COR-L47 (cell line): ENCODE results near the gene RERG.

ENCODE experiments used
- DNase-seq: peaks from one replicate; lab custom pipeline; 2025; lab: John Stamatoyannopoulos, UW

RERG gene

DNA sequence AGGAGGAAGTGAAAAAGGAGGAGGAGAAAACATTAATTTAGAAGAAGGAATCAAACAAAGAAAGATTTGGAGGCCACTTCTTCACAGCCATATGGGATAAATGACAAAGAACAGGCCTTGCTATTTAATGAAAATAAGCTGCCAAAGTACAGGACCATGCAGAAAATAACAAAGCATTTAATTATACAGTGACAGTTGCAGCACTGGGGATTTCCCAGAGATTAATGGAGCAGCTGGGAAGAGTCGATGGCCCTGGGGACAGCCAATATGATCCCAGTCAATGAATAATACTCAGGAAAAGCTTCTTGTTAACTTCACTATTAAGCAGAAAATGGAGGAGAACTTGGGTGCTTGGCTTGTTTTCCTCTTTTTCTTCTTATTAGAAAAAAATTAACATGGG lies 34.6 kb downstream of the RERG start:
- DNase-seq: peak; percentile 17

DNA sequence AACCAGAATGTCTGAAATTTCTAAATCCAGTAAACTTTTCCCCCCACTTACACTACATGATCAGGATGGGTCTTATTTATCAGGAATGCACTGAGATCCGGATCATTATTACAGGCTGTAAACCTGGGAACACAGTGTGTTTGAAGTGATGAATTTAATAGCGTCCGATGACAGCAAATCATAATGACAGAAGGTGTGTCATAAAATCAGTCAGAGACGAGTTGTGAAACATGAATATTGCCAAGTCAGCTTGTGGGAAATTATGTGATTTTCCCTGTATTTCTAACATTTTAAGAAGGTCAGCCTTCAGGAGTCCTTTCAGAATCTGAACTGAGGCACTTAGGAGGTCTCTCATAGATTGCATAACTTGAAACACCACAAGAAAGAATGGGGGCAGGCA lies 36.7 kb downstream of the RERG start:
- no peak for DNase-seq

DNA sequence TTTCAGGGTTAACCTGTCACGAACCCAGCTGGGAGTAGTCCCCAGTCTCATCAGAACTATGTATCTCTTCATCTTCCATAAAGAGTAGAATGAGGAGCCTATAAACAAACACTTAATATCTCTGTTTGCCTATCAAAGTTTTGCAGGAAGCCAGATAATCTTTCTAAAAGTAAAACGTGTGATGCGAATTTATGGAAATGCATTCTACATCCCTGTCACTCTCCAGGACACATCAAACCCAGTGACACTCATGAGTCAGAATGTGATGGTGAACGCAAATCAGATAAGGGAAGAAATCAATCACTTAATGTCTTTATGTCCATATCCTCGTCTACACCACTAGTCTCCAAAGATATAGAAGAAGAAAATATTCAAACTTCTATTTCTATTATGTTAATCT lies 37.4 kb downstream of the RERG start:
- DNase-seq: no peak

DNA sequence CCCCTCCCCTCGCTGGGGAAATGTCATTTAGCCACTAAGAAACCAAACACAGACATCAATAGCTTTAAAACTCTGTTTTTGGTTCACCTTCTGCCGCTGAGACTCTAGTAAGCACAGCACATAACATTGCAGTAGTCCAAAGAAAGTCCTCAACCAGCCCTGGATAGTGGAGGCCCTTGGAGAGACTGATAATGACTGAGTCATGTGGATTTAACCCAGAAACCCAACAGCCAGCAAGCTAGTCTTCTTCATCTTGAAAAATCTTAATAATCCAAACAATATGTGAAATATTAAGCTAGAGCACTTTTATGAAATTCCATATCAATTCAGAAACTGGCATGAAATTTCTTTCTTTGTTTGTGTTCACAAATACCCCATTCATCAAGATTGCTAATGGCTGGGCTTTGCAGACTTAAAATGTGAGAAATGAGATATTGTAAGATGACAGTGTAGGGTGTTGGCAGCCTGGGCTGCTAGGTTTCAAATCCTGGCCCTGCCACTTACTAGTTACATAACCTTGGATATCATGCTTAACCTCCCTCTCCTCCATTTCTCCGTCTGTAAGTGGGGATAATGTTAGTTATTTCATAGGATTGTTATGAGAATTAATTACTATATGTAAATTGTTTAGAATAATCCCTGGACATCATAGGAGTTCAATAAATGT lies 40.1 kb downstream of the RERG start:
- DNase-seq: no peak

DNA sequence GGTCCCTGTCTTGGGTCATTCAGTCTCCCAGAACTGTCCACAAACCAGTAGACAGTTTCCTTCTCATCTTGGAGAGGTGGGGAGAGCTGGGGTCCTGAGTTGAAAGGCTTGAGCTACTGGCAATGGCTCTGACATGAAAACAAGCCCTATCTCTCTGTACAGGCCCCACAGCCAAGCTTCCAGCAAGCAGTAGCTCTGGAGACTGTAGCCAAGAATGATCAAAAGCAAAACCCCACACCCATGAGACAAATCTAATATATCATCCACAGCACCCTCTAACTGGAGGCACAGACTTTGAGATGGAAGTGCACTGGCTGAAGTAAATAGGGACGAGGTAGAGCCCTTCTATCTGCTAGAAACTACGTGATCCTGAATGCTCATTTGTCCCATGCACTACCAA lies 40.9 kb downstream of the RERG start:
- no peak for DNase-seq

DNA sequence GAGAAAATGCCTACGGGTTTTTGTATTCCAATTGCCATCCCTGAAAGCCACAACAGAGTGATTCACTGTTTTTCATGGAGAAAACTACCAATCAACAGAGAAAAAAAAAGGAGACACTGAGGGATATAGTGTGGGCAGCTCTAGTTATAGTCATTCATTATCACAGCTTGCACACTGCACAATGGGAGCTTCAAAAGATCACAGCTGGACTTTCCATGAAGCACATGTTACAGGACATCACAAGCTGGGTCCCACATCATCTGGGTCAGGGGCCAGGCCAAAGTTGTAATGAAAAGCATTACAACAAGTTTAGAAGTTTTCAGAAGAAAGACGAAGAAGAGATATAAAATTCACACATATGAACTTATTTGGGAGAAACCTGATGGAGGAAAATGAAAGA lies 41.5 kb downstream of the RERG start:
- DNase-seq: no peak

DNA sequence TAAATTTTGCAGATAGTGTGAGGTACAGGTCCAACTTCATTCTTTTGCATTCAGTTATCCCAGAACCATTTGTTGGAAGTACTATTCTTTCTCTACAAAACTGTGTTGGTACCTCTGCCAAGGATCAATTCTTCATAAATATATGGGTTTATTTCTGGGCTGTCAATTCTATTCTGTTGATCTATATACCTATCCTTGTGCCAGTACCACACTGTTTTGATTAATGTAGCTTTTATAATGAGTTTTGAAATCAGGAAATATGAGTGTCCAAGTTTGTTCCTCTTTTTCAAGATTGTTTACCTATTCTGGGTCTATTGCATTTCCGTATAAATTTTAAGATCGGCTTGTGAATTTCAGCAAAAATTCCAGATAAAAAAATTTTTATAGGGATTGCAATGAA lies 48.1 kb downstream of the RERG start:
- DNase-seq: no peak

DNA sequence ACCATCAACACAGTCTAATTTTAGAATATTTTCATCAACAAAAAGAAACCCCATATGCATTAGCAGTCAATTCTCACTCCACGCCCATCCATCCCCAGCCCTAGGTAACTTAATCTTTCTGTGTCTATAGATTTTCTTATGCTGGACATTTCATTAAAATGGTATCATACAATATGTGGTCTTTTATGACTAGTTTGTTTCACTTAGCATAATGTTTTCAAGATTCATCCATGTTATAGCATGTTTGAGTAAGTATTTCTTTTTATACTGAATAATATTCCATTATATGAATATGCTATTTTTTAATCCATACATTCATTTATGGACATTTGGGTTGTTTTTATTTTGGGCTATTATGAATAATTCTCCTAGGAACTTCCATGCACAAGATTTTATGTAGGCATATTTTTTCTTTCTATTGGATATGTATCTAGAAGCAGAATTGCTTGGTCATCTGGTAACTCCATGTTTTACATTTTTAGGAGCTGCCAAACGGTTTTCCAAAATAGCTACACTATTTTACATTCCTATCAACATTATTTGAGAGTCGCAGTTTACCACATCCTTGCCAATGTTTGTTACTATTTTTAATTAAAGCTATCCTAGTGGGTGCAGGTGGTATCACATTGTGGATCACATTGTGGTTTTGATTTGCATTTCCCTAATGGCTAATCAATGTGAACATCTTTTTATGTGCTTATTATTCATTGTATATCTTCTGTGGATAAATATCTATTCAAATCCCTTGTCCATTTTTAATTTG lies 49.0 kb downstream of the RERG start:
- DNase-seq: no peak

DNA sequence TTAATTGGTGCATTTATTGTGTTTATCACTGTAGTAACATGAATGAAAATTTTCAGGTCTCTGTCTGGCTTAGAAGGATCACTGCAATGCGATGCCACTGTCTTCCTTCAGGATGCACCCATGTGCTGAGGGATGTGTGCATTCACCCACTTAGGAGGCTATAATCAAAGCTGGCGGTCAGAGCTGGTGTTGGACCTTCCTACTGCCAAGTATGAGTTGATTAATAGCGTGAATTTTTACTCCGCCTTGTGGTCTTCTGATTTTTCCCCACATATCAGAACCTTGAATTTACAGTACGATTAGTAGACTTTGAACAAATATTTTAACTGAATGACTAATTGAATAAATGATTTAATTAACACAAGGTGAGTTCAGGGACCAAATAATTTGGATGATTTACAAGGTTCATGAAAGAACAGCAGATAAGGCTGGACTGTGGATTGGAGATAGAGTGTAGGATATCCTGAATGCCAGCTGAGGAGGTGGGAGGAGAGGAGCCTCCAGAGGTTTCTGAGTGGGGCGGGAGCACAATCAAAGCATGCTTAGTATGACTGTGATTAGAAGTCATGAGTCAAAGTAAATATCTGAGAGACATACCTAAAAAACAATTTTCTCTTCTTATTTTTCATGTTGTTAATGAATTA lies 50.1 kb downstream of the RERG start:
- no peak for DNase-seq

DNA sequence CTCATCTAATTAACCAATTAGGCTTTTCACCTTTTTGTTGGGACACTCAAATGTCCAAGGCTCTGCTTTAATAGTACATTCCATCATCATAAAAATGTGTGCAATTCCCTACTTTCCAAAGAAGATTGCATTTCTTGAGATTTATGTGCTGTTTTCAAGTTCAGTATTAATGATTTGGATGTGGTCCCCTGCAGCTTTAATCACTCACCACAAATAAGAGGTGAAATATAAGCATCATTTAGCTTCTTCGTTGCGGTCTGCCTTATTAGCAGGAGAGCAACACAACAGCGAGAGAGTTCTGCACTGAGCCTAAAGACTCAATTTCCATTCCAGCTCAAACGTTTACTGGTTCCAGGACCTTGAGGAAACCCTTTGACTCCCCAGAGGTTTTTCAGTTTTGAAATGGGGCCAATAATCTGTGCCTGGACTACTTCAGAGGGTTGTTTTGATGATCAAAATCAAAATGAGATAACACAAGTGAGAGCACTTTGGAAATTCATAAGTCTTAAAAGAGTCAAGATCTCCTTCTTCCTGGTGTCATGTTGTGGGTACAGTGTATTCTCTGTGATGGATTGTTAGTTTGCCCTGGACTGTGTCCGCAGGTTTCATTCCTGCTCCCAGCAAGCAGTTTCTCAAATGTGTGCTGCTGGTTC lies 53.1 kb downstream of the RERG start:
- DNase-seq: no peak

DNA sequence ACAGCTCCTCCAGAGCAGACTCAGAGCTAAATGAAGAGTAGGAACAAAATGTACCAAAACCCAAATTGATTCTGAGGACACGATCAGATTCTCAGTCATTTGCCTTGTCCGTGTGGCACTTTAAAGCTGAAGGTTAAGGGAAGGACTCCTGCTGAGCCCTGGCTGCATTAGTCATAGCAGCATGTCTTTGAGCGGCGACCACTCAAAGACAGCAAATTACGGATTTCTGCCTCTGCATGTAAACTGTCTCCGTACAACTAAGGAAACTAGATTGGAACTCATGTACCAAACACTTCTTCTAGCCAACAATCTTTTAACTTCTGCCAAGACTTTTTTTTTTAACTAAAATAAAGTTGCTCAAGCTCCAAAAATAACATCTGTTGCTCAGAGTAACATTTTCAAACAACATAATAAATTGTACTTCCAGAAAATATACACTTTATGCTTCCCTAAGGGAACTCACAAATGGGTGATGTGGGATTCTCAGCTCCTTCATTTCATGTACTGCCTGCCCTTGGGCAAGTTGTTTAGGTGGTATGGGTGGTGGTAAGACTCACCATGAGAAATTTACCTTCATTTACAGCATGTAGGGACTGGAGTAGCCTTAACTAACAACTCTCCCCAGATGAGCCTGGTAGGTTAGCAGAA lies 56.1 kb downstream of the RERG start:
- no peak for DNase-seq

DNA sequence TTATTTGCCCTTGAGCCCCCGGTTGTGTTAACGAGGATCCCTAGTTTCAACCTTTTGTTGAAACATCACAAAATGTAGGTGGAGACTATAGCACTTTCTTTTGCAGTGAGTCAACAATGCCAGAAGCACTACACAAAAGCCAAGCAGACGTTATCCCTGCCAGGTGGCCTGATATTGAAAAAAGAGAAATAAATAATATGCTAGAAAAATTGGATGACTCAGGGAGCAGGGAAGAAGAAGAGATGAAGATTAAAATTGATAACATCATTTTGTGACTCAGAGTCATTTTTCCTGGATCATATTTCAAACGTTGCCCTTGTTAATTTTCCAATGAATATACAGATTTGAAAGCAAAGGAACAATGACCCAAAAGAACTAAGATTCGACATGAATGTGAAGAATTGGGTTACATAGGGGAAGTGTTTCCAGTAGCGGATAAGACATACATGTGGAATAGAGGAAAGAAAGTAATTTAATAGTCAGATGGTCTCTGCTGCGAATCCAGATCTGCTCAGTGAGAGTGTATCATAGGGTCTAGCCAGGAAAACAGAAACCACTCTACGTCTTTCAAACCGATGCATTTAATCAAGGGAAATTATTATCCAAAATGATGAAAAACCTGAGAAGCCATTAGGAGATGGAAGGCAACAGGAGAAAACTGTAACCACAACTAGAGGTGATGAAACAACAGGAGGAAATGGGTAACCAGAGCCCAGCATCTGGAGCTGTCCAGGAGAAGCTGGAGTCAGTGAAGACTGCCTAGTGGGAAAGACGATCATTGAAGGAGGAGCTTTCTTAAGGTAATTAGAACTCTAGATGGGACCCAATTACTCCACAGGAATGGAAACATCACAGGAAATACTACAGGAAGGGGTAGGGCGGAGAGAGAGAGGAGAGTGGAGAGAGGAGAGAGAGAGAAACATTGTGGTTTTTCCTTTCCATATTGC lies 57.9 kb downstream of the RERG start:
- no peak for DNase-seq

DNA sequence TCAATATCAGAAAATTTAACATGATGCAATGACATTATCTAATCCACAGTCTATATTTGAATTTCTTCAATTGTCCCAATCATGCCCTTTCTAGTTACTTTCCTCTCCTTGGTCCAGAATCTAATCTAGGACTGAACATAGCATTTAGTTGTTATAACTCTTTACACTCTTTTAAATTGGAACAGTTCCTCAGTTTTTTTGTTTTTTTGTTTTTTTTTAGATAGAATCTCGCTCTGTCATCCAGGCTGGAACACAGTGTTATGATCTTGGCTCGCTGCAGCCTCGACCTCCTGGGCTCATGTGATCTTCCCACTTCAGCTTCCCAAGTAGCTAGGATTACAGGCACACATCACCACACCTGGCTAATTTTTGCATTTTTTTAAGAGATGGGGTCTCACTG lies 63.1 kb downstream of the RERG start:
- DNase-seq: no peak

DNA sequence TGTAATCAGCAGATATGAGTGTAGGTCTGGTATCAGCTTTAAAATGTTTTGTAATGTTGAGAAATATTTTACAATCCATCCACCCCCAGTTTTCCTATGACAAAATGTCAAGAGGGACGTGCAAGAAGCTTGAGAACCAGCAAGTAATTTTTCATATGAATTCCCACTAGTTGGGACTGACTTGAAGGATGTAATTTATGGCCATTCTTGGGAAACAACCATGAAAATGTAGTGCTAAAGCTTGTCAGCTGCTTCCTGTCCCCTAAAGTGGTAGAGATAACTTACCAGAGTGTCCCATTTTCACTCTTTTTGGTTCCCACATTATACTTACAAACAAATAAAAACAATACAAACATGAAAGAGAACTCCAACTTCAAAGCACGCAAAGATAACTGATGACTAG lies 63.9 kb downstream of the RERG start:
- DNase-seq: no peak

DNA sequence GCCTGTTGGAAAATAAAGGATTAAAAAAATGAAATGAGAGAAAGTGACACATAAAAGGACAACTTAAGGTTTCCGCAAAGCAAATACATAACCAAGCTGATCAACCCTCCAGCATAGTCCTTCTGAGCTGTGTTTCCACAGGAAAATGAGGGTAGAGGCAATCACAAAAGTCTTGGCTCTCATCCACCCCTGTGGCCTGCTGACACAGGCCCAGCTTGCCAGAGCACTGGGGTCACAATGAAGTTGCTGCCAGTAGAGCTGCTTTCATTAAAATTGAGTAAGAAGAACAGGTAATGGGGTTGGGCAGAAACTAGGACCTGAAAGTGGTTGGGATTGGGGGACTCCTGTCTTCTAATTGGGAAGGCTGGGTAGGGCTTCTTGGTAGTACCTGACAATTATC lies 65.9 kb downstream of the RERG start:
- peak; percentile 15 for DNase-seq

DNA sequence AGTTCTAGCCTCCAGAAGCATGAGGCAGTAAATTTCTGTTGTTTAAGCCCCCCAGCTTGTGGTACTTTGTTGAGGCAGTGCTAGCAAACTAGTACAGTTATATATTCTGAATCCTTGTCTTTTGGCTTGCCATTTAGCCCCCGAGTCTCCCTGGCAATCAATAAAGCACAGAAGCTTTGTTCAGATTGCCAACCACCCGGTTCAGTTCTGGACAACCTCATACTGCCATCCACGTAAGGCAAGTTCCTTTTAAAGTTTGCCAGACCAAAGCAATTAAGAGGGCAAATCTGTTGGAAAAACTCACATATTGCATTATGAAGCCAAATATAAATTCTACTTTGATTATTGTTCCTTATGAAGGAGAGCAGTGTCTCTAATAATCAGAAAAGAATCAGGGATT lies 67.1 kb downstream of the RERG start:
- DNase-seq: no peak

DNA sequence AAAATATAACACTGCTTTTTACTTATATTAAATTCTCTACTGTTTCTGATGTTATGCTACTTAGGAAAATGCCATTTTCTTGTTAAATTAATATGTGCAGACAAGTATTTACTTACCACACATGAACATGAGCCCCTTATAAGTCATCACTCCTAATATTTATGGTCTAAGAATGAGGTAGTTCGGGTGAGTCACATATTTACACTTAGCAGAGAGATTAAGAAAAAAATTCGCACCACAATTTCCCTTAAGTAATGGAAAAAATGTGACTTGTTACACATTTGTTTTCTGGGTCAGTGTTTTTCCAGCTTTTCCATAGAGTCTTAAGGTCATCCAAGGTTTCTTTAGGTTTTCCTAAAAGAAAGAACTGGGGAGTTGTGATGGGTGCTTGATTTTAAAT lies 68.3 kb downstream of the RERG start:
- DNase-seq: no peak

DNA sequence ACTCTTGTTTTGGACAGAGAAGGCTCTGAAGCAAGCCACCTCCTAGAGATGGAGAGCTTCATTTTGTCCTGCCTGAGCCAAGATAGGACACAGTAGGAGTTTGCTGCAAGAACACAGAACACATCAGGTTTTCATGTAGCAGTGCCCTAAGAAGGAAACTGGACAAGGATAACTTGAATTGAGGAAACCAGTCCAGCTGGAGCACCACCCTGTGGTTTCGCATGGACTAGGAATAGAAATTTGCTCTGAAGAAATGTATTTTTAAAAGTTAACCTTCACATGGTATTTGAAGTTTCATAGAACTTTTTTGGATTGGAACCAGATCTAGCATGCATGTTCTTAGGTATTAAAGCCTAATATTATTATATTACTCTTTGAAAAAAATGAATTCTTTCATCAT lies 68.8 kb downstream of the RERG start:
- DNase-seq: no peak

DNA sequence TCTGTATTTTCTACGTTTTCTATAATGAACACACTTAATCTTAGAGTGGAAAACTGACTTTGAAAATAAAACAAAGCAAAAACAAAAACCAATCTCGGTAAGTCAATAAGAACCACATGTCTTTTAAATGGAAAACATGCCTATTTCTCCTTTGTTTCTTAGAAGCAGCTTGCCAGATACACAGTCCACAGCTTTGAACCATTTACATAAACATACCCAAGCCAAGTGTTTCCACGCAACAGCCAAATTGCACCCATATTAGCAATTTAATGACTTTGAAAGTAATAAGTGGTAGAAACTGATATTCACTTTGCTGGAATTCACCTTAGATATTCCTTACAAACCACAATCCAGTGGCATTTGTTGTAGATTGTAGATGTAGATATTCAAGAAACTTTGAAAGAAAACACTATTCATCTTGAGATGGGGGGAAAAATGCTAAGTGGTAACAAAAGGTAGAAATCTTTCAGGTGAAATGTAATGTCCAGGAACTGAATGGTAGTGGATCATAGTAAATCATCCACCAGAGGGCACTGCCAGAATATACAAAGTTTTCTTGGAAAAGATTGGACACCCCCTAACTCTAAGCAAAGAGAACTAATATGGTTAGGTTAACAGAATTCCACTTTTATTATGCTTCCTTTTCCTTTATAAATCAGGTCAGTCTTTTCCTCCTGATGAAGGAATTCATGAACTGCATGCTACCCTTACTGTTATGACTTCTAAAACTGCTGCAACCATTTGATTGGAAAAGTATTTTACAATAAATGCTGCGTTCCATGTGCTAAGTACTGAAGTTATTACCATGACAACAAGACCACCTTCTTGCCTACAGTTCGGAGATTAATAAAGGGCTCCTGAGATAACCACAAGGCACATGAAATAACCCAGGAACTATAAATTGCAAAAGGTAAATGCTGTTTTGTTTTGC lies 69.8 kb downstream of the RERG start:
- peak; percentile 22 for DNase-seq

DNA sequence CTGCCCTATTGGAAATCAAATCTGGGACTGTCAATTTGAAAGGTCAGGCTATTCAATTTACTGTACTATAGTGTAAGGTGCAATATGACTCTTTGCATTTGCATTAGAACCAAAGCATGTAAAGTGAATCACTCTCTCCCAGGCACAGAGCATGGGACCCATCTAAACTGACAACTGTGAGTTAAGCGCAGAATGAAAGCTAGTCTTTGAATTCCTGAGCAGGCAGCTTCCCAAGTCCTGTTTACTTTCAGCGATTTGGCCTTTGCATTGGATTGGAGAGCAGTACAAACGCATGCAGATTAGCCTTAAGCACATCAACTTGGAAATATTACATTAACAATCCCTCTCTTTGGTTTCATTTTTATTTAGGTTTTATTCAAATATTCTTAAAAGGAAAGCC lies 74.6 kb downstream of the RERG start:
- DNase-seq: no peak
